Endothelial cell of umbilical vein (primary cell): ENCODE data around the gene DNAJC4. TPM values are rescaled to one million over a fixed set of nuclear protein-coding genes. Genes with fewer than 3 reads are reported as not detected.

Experiments
- BruUV-seq: library from RNA; stranded (reverse); fragments of 400-500 nt; replicated peaks from 2 replicates; lab custom pipeline; 2021; lab: Mats Ljungman, UMichigan
- CTCF ChIA-PET: fragments of 300-600, 350-600 bp; sonication (Branson Sonifier 250); formaldehyde crosslinking; loops from one replicate; lab custom pipeline; 2021; ENCODE audit warnings: antibody characterized with exemption, inconsistent platforms; lab: Charles Lee
- POLR2A ChIA-PET: fragments of 300-600, 350-600 bp; sonication (Branson Sonifier 250); formaldehyde crosslinking; loops from one replicate; lab custom pipeline; 2021; ENCODE audit warnings: antibody characterized with exemption, inconsistent platforms; lab: Charles Lee
- DNase-seq: peaks from one replicate; pipeline ENCODE4 v3.0.0-alpha.2; 2011; ENCODE audit warnings: low read depth, low spot score
- FAIRE-seq: peaks from 2 replicates; lab custom pipeline; 2011; peaks lifted over from hg19 to GRCh38; lab: Jason Lieb, UNC
- H2AFZ ChIP-seq: 2 replicates; pipeline ENCODE4 v1.6.0; 2012; ENCODE audit warnings: low read depth, low read length, control low read depth, inconsistent platforms
- H3K27ac ChIP-seq: 2 replicates; pipeline ENCODE4 v1.5.1; 2011; ENCODE audit warnings: low read depth, mild to moderate bottlenecking, control low read depth, low read length, moderate library complexity; ENCODE audit not compliant: insufficient read depth
- H3K27me3 ChIP-seq, 2 experiments: 2 replicates each; pipeline versions ENCODE4 v1.6.0 to v1.6.1; 2011; ENCODE audit warnings: low read length in 2 of 2, mixed read lengths in 1 of 2; ENCODE audit not compliant: control insufficient read depth in 2 of 2, insufficient read depth in 2 of 2
- H3K36me3 ChIP-seq, 2 experiments: 2 replicates in 1 of 2; 3 replicates in 1 of 2; pipeline ENCODE4 v1.5.1; 2011; ENCODE audit warnings: low read length in 2 of 2, mild to moderate bottlenecking in 1 of 2, moderate library complexity in 1 of 2; ENCODE audit not compliant: control insufficient read depth in 2 of 2, insufficient read depth in 2 of 2; ENCODE audit errors: extremely low read depth in 1 of 2
- H3K4me1 ChIP-seq: 3 replicates; pipeline ENCODE4 v1.5.1; 2011; ENCODE audit warnings: mild to moderate bottlenecking, low read length; ENCODE audit not compliant: control insufficient read depth, insufficient read depth; ENCODE audit errors: extremely low read depth
- H3K4me2 ChIP-seq: 2 replicates; pipeline ENCODE4 v1.6.1; 2011; ENCODE audit warnings: low read length, control low read depth, mixed read lengths; ENCODE audit not compliant: insufficient read depth
- H3K4me3 ChIP-seq, 3 experiments: fragments of 200-600 bp in 1 of 3; sonication (generic), shearing (Covaris generic) in 1 of 3; replicated peaks in 1 of 3; 2 replicates each; pipeline ENCODE4 v1.5.1; 2011 to 2016; ENCODE audit warnings: control low read depth in 3 of 3, low read length in 3 of 3, mild to moderate bottlenecking in 2 of 3, inconsistent platforms in 1 of 3, low read depth in 1 of 3, moderate library complexity in 1 of 3; ENCODE audit not compliant: insufficient read depth in 1 of 3
- H3K79me2 ChIP-seq: 2 replicates; pipeline ENCODE4 v1.6.0; 2012; ENCODE audit warnings: low read length, inconsistent platforms; ENCODE audit not compliant: control insufficient read depth, insufficient read depth
- H3K9ac ChIP-seq: replicated peaks from 2 replicates; pipeline ENCODE3; 2011; ENCODE audit warnings: low read length, control low read depth; ENCODE audit not compliant: insufficient read depth; ENCODE audit errors: extremely low read depth
- H3K9me1 ChIP-seq: replicated peaks from 3 replicates; pipeline ENCODE4 v1.6.0; 2011; ENCODE audit warnings: mild to moderate bottlenecking, low read length; ENCODE audit not compliant: control insufficient read depth, insufficient read depth; ENCODE audit errors: extremely low read depth
- H3K9me3 ChIP-seq: replicated peaks from 2 replicates; pipeline ENCODE4 v1.5.1; 2012; ENCODE audit warnings: low read length, inconsistent platforms; ENCODE audit not compliant: control insufficient read depth, insufficient read depth
- H4K20me1 ChIP-seq: replicated peaks from 2 replicates; pipeline ENCODE3; 2011; ENCODE audit warnings: mild to moderate bottlenecking, low read length; ENCODE audit not compliant: control insufficient read depth, insufficient read depth; ENCODE audit errors: extremely low read depth
- EZH2 ChIP-seq: IDR thresholded peaks from 2 replicates; pipeline ENCODE4 v1.6.1; 2012; ENCODE audit warnings: borderline replicate concordance, low read depth, mild to moderate bottlenecking, moderate library complexity, low read length, inconsistent platforms; ENCODE audit not compliant: severe bottlenecking
- FOS ChIP-seq: IDR thresholded peaks from 2 replicates; pipeline ENCODE4 v1.6.1; 2011; ENCODE audit warnings: mild to moderate bottlenecking, low read length, moderate library complexity, borderline replicate concordance; ENCODE audit not compliant: insufficient read depth
- GATA2 ChIP-seq: IDR thresholded peaks from 2 replicates; pipeline ENCODE4 v1.7.0; 2011; ENCODE audit warnings: low read depth, mild to moderate bottlenecking, moderate library complexity, mixed read lengths, low read length; ENCODE audit not compliant: insufficient read length, insufficient read depth
- JUN ChIP-seq: IDR thresholded peaks from 2 replicates; pipeline ENCODE4 v1.6.1; 2011; ENCODE audit warnings: borderline replicate concordance, low read depth; ENCODE audit not compliant: insufficient read length, insufficient read depth
- MYC ChIP-seq: IDR thresholded peaks from one replicate; pipeline ENCODE4 v1.6.1; 2011; ENCODE audit warnings: mild to moderate bottlenecking, low read depth, low read length
- POLR2A ChIP-seq: IDR thresholded peaks from 2 replicates; pipeline ENCODE4 v1.6.1; 2012; ENCODE audit warnings: low read depth, mild to moderate bottlenecking, control low read depth, low read length
- POLR2AphosphoS5 ChIP-seq: IDR thresholded peaks from 2 replicates; pipeline ENCODE4 v1.6.1; 2012; ENCODE audit warnings: low read depth, mild to moderate bottlenecking, control low read depth, low read length, moderate library complexity; ENCODE audit not compliant: insufficient read depth
- dilution Hi-C: fragments of 300-500 bp; cut with MboI; formaldehyde crosslinking; loops from one replicate; pipeline ENCODE4 v1.15.0; 2019; ENCODE audit warnings: low sequenced_read_pairs; ENCODE audit not compliant: extremely low pct_ligation_motif_present
- intact Hi-C: fragments of 100-400 bp; cut with micrococcal nuclease; formaldehyde crosslinking; loops from one replicate; pipeline ENCODE4 v1.10.0; 2022
- polyA plus RNA-seq, 4 experiments: library from polyadenylated mRNA; depleted of rRNA in 3 of 4; stranded (reverse) in 3 of 4; unstranded in 1 of 4; fragments of >200 nt; gene quantifications; 2 replicates each; pipeline versions ENCODE4 v1.2.1 to v1.2.3, GENCODE V29; 2011 to 2012; ENCODE audit warnings: missing spikeins in 1 of 4
- total RNA-seq: library from RNA; stranded (reverse); gene quantifications from 2 replicates; pipeline ENCODE4 v1.2.3, GENCODE V29; 2021
- TF ChIP-seq, protein P1 (sequence below): IDR thresholded peaks from 2 replicates; pipeline ENCODE4 v1.6.1; 2011; ENCODE audit not compliant: insufficient read depth, insufficient read length
- TF ChIP-seq, protein P2 (sequence below), 2 donors: IDR thresholded peaks; 1 replicate in 1 of 2; 2 replicates in 1 of 2; pipeline ENCODE4 v1.5.1; 2011; ENCODE audit warnings: low read length in 2 of 2, mild to moderate bottlenecking in 2 of 2, moderate library complexity in 2 of 2, control low read depth in 1 of 2, inconsistent platforms in 1 of 2, low read depth in 1 of 2; ENCODE audit not compliant: insufficient read depth in 1 of 2; ENCODE audit errors: extremely low read depth in 1 of 2

The DNAJC4 gene
- total and polyA plus RNA-seq, 2 donors (not counting 3 experiments of a cell fraction or from before 2014, with no cell fraction given): 23.5 to 41.2 TPM

DNA sequence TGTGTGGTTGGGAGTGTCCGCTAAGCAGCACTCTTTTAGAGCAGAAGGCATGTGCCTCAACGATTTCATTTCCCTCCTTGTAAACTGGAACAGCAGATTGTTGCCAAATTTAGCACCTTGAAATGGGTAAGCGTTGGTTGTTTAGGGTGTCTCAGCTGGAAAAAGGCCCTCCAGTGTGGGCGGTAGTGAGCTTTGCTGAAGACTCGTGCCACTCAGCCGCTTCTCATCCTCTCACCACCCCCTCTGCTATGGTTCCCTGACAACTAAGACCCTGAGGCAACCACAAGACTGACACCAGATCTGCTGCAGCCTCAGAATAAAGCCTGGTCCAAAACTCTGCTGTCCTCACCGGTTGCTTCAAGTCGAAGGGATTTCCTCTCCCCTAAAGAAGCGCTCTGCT lies 33.7 kb upstream of the DNAJC4 start:
- no peak for DNase-seq
- no peaks in the 10 kb centered on the region for H3K9me1 ChIP-seq
- H3K9me3 ChIP-seq: no peaks in the 10 kb centered on the region
- dilution Hi-C loops: no loop called here
- no peak overlapping the region for H2AFZ ChIP-seq
- no peak overlapping the region for H3K27ac ChIP-seq
- no peak overlapping the region for H3K9ac ChIP-seq
- FAIRE-seq: no peak
- no peak overlapping the region for H3K4me3 ChIP-seq
- no peaks in the 10 kb centered on the region for H3K27me3 ChIP-seq
- peaks cover 20% of the 10 kb centered on the region for H3K79me2 ChIP-seq
- no peak overlapping the region for H3K4me2 ChIP-seq
- CTCF ChIA-PET: interaction anchor here (1.0 to 1.5 kb wide), 5 partner anchors 8 to 108 kb away, joined by 3 to 10 read pairs (median 3); no protein-coding TSS in a partner anchor
- POLR2A ChIA-PET: no interaction called here
- peaks cover 47 to 61% of the 10 kb centered on the region in 2 experiments for H3K36me3 ChIP-seq
- TF ChIP-seq POLR2AphosphoS5: no peak
- TF ChIP-seq EZH2: no peak
- TF ChIP-seq, protein P1, sequence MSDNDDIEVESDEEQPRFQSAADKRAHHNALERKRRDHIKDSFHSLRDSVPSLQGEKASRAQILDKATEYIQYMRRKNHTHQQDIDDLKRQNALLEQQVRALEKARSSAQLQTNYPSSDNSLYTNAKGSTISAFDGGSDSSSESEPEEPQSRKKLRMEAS: no peak
- no peak for TF ChIP-seq POLR2A
- TF ChIP-seq, protein P2, sequence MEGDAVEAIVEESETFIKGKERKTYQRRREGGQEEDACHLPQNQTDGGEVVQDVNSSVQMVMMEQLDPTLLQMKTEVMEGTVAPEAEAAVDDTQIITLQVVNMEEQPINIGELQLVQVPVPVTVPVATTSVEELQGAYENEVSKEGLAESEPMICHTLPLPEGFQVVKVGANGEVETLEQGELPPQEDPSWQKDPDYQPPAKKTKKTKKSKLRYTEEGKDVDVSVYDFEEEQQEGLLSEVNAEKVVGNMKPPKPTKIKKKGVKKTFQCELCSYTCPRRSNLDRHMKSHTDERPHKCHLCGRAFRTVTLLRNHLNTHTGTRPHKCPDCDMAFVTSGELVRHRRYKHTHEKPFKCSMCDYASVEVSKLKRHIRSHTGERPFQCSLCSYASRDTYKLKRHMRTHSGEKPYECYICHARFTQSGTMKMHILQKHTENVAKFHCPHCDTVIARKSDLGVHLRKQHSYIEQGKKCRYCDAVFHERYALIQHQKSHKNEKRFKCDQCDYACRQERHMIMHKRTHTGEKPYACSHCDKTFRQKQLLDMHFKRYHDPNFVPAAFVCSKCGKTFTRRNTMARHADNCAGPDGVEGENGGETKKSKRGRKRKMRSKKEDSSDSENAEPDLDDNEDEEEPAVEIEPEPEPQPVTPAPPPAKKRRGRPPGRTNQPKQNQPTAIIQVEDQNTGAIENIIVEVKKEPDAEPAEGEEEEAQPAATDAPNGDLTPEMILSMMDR (IDR thresholded peaks at IDR 0.05; ENCODE audit: extremely low read depth in 1 of 2, insufficient read depth in 1 of 2, low read depth in 1 of 2, low read length in 2 of 2): no peak
- no peak for TF ChIP-seq GATA2
- no peak for TF ChIP-seq FOS
- TF ChIP-seq JUN: no peak
- no peak for TF ChIP-seq MYC
- H3K4me1 ChIP-seq: no peaks in the 10 kb centered on the region
- no peaks in the 10 kb centered on the region for H4K20me1 ChIP-seq
- BruUV-seq: no TSS peak
- intact Hi-C loops: no loop called here
